Measurements from ENCODE around the gene SEC16A. TPM values are rescaled to one million over a fixed set of nuclear protein-coding genes. Genes with fewer than 3 reads are reported as not detected.

Gene SEC16A
- total RNA-seq, 2 donors from 2014 or later, result 35.3 to 75.8 TPM

DNA sequence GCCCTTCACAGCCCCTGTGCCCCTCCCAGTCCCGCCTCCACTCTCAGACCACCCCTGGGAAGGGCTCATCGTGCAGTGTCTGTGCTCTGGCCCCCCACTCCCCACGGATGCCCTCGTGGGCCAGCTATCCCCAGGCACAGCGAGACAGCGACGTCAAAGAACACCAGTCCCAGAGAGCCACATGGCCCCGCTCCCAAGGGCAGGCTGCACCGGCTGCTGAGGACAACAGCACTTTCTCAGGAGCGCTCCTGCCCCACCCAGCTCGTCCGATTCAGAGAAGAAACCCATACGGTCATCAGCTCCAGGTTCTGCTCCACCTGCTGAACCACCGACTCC lies 78.1 kb downstream of the SEC16A start:
- H3K27ac ChIP-seq, result no peak overlapping the region
- TF ChIP-seq, protein P1, sequence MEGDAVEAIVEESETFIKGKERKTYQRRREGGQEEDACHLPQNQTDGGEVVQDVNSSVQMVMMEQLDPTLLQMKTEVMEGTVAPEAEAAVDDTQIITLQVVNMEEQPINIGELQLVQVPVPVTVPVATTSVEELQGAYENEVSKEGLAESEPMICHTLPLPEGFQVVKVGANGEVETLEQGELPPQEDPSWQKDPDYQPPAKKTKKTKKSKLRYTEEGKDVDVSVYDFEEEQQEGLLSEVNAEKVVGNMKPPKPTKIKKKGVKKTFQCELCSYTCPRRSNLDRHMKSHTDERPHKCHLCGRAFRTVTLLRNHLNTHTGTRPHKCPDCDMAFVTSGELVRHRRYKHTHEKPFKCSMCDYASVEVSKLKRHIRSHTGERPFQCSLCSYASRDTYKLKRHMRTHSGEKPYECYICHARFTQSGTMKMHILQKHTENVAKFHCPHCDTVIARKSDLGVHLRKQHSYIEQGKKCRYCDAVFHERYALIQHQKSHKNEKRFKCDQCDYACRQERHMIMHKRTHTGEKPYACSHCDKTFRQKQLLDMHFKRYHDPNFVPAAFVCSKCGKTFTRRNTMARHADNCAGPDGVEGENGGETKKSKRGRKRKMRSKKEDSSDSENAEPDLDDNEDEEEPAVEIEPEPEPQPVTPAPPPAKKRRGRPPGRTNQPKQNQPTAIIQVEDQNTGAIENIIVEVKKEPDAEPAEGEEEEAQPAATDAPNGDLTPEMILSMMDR (IDR thresholded peaks at IDR 0.05), result no peak
- TF ChIP-seq POLR2A (IDR thresholded peaks at IDR 0.05), result no peak
- DNase-seq, result no peak
- WGBS, 2 donors, result 81 to 85% methylated on average over 14 of the region's 14 CpGs
- no peaks in the 10 kb centered on the region for H3K27me3 ChIP-seq
- ATAC-seq, result no peak
- peaks cover 0 to 7% of the 10 kb centered on the region in 2 donors for H3K36me3 ChIP-seq (replicated peaks in 1 of 2; ENCODE audit: insufficient read depth in 1 of 2, low read depth in 2 of 2)
- intact Hi-C loops (cut with DNase I), result loop anchor here (5.0 kb wide), 2 partner anchors 67 to 87 kb away; no protein-coding TSS in a partner anchor
- H3K9me3 ChIP-seq, result no peaks in the 10 kb centered on the region
- H3K4me3 ChIP-seq, result no peak overlapping the region
- H3K4me1 ChIP-seq, result peaks cover 19% of the 10 kb centered on the region

DNA sequence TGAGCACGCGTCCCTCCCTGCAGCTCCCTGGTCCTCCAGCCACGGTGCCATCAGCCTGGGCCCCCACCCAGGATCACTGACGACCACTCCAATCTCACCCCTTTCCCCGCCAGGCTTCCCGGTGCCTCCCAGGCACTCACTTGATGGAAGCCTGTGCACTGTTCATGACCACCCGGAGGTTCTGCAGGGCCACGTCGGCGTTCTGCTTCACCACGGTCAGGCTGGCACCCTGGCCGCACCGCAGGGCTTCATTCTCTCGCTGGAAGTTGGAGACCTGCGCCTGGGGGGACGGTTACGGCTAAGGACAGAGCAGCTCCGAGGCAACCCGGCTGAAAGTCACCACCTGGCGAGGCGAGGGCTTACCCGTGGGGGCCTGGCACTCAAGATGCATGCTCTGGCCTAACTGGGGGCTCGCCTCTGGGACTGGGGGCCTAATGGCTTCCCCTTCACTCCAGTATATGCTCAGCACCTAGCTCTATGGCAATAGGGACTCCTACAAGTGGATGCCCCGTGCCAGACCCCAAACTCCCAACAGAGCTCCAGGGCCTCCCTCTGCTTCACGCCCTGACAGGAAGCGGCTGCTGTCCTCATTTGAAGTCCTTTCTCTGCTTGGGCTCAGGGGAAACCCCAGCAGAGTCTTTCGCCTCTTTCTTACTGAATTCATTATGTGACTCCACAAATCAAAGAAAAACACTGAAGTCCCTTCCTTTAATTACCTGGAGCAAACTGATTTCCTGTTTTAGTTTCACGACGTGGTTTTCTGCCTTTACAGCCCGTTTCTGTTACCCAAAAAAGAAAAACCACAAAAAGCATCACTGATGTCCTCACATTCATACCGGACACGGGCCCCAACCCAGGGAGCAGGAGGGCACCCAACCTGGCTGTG lies 78.7 kb downstream of the SEC16A start:
- WGBS, 2 donors, result 87 to 92% methylated on average over 26 to 30 of the region's 32 CpGs
- no peak for DNase-seq
- Histone ChIP-seq H3K4me1 (peaks cover 17% of the 10 kb centered on the region), H3K27me3 (no peaks in the 10 kb centered on the region), H3K9me3 (no peaks in the 10 kb centered on the region), H3K36me3 (replicated peaks in 1 of 2; ENCODE audit: insufficient read depth in 1 of 2, low read depth in 2 of 2) (peaks cover 0 to 7% of the 10 kb centered on the region in 2 donors), H3K4me3 (no peak overlapping the region), H3K27ac (no peak overlapping the region)
- intact Hi-C loops (cut with DNase I), result loop anchor here (5.0 kb wide), 2 partner anchors 67 to 87 kb away; no protein-coding TSS in a partner anchor
- no peak for TF ChIP-seq POLR2A (IDR thresholded peaks at IDR 0.05)
- TF ChIP-seq, protein P1 (IDR thresholded peaks at IDR 0.05), result no peak
- no peak for ATAC-seq

DNA sequence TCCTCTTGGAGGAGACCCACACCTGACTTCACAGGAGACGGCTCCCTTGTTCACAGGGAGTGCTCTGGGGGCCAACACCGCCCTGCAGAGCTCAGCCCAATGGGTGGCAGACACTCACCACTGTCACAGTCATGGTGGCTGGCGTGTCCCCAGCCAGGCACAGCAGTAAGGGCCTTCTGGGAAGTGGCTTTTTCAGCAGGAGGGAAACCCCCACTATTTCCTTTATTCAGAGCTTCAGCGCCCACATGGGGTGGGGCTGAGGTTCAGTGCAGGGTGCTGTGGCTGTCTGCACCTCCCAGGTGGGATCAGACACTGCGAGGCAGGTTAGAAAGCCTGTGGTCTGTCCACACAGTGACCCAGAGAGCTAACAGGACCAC lies 79.3 kb downstream of the SEC16A start:
- intact Hi-C loops (cut with DNase I), result loop anchor here (5.0 kb wide), 2 partner anchors 66 to 86 kb away; no protein-coding TSS in a partner anchor
- 91 to 100% methylated on average over 3 to 5 of the region's 5 CpGs for WGBS, 2 donors
- TF ChIP-seq, protein P1 (IDR thresholded peaks at IDR 0.05), result no peak
- TF ChIP-seq POLR2A (IDR thresholded peaks at IDR 0.05), result no peak

DNA sequence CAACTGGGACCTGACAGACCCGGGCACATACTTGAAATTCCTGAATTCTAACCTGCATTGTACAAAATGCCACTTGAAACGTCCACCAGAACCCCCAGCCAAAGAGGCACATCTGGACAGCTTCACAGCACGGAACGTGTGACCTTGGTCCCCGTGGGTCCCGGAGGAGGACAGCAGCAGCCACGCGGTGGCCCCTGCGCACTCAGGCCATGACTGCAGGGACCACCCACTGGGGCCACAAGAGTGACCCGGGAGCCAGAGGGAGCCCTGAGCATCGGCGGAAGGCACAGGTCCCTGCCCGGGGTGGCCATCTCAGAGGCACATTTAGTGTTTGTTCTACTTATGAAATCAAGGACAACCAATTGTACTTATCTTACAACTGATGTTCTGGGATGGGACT lies 80.8 kb downstream of the SEC16A start:
- H3K4me3 ChIP-seq, result no peak overlapping the region
- no peak overlapping the region for H3K27ac ChIP-seq
- intact Hi-C loops (cut with DNase I), result loop anchor here (5.0 kb wide), 2 partner anchors 65 to 85 kb away; no protein-coding TSS in a partner anchor
- DNase-seq (no peak), ATAC-seq (no peak)
- H3K9me3 ChIP-seq, result no peaks in the 10 kb centered on the region
- WGBS, 2 donors, result 34 to 40% methylated on average over 7 to 12 of the region's 13 CpGs
- peaks cover 26% of the 10 kb centered on the region for H3K4me1 ChIP-seq
- TF ChIP-seq, protein P1 (IDR thresholded peaks at IDR 0.05), result no peak
- TF ChIP-seq POLR2A (IDR thresholded peaks at IDR 0.05), result no peak
- H3K36me3 ChIP-seq (replicated peaks in 1 of 2; ENCODE audit: insufficient read depth in 1 of 2, low read depth in 2 of 2), result peaks cover 0 to 7% of the 10 kb centered on the region in 2 donors
- no peaks in the 10 kb centered on the region for H3K27me3 ChIP-seq

More for the DNA sequence above, 79.3 kb downstream of the SEC16A start:
- Histone ChIP-seq H3K27ac (no peak overlapping the region), H3K27me3 (no peaks in the 10 kb centered on the region), H3K4me1 (peaks cover 17% of the 10 kb centered on the region), H3K36me3 (replicated peaks in 1 of 2; ENCODE audit: insufficient read depth in 1 of 2, low read depth in 2 of 2) (peaks cover 0 to 7% of the 10 kb centered on the region in 2 donors), H3K9me3 (no peaks in the 10 kb centered on the region), H3K4me3 (no peak overlapping the region)
- no peak for DNase-seq
- no peak for ATAC-seq

All from body of pancreas (tissue), 4 donors.